Measurements from ENCODE around the gene ATF6.
"Not testable (repeated sequence)": the region's sequence is repeated elsewhere in the genome, so short reads cannot be mapped to it uniquely, and the experiment has no call there.

Gene ATF6

GRCh38 chr1:161781995-161782394, 15.9 kb downstream of the ATF6 start:
- DNase-seq = no peak

GRCh38 chr1:161782886-161783285, 16.8 kb downstream of the ATF6 start:
- no peak for DNase-seq

- no peak for DNase-seq
Observed at GRCh38 chr1:161784968-161785367, 18.8 kb downstream of the ATF6 start.

- DNase-seq = no peak
Observed at GRCh38 chr1:161787355-161787754, 21.2 kb downstream of the ATF6 start.

GRCh38 chr1:161790587-161791317, 24.6 kb downstream of the ATF6 start:
- no peak for DNase-seq

- DNase-seq = no peak
Observed at GRCh38 chr1:161791904-161792655, 26.0 kb downstream of the ATF6 start.

GRCh38 chr1:161792740-161793139, 26.6 kb downstream of the ATF6 start:
- no peak for DNase-seq

GRCh38 chr1:161799792-161800191, 33.7 kb downstream of the ATF6 start:
- no peak for DNase-seq

GRCh38 chr1:161801955-161802354, 35.8 kb downstream of the ATF6 start:
- no peak for DNase-seq

GRCh38 chr1:161803181-161803580, 37.1 kb downstream of the ATF6 start:
- no peak for DNase-seq

- no peak for DNase-seq
Observed at GRCh38 chr1:161805399-161806197, 39.5 kb downstream of the ATF6 start.

GRCh38 chr1:161809202-161809601, 43.1 kb downstream of the ATF6 start:
- not testable (repeated sequence) for DNase-seq

GRCh38 chr1:161809656-161810055, 43.5 kb downstream of the ATF6 start:
- not testable (repeated sequence) for DNase-seq

GRCh38 chr1:161810780-161811179, 44.7 kb downstream of the ATF6 start:
- DNase-seq = no peak

- DNase-seq = no peak
Observed at GRCh38 chr1:161816201-161816600, 50.1 kb downstream of the ATF6 start.

GRCh38 chr1:161817176-161817730, 51.1 kb downstream of the ATF6 start:
- DNase-seq = no peak

GRCh38 chr1:161820914-161821313, 54.8 kb downstream of the ATF6 start:
- no peak for DNase-seq

- DNase-seq = no peak
Observed at GRCh38 chr1:161824618-161825017, 58.5 kb downstream of the ATF6 start.

- DNase-seq = no peak
Observed at GRCh38 chr1:161825831-161826230, 59.7 kb downstream of the ATF6 start.

- no peak for DNase-seq
Observed at GRCh38 chr1:161826478-161826877, 60.4 kb downstream of the ATF6 start.

GRCh38 chr1:161827786-161828185, 61.7 kb downstream of the ATF6 start:
- no peak for DNase-seq

- not testable (repeated sequence) for DNase-seq
Observed at GRCh38 chr1:161832299-161832907, 66.3 kb downstream of the ATF6 start.

All from activated T-cell treated with anti-CD3 and anti-CD28 coated beads, Interleukin-2, amount 50 U/mL, for 1 hour (primary cell).